SKM-1 (cell line): ENCODE data around the gene FBF1.

Source experiments
- DNase-seq: peaks from one replicate; lab custom pipeline; 2025; ENCODE audit not compliant: unreplicated experiment; lab: John Stamatoyannopoulos, UW

Gene FBF1

GRCh38 chr17:75959051-75959838, 18.4 kb upstream of the FBF1 start:
- no peak for DNase-seq

GRCh38 chr17:75950855-75951554, 10.2 kb upstream of the FBF1 start:
- DNase-seq: no peak

GRCh38 chr17:75950421-75950820, 9.6 kb upstream of the FBF1 start:
- no peak for DNase-seq

- DNase-seq: no peak
These were observed 4.4 kb upstream of the FBF1 start for GRCh38 chr17:75945211-75945610.

- DNase-seq: no peak
These were observed 2.6 kb upstream of the FBF1 start for GRCh38 chr17:75943491-75943890.

- DNase-seq: no peak
These were observed 1.6 kb upstream of the FBF1 start for GRCh38 chr17:75942473-75942872.

- no peak for DNase-seq
These were observed 589 bp upstream of the FBF1 start for GRCh38 chr17:75941442-75941819.

- DNase-seq: no peak
These were observed 3.2 kb downstream of the FBF1 start for GRCh38 chr17:75937652-75938051.

GRCh38 chr17:75933808-75934207, 7.0 kb downstream of the FBF1 start:
- no peak for DNase-seq

- no peak for DNase-seq
These were observed 8.0 kb downstream of the FBF1 start for GRCh38 chr17:75932852-75933251.

- DNase-seq: no peak
These were observed 9.8 kb downstream of the FBF1 start for GRCh38 chr17:75931062-75931461.

GRCh38 chr17:75927286-75927922, 13.4 kb downstream of the FBF1 start:
- peak; percentile 28 for DNase-seq

GRCh38 chr17:75926456-75926855, 14.4 kb downstream of the FBF1 start:
- no peak for DNase-seq

GRCh38 chr17:75925912-75926311, 14.9 kb downstream of the FBF1 start:
- DNase-seq: no peak

- DNase-seq: no peak
These were observed 15.7 kb downstream of the FBF1 start for GRCh38 chr17:75925103-75925502.

GRCh38 chr17:75922963-75923874, 17.6 kb downstream of the FBF1 start:
- DNase-seq: no peak

- no peak for DNase-seq
These were observed 18.5 kb downstream of the FBF1 start for GRCh38 chr17:75922173-75922961.

- no peak for DNase-seq
These were observed 19.2 kb downstream of the FBF1 start for GRCh38 chr17:75921596-75921995.

- DNase-seq: no peak
These were observed 20.7 kb downstream of the FBF1 start for GRCh38 chr17:75920045-75920560.

GRCh38 chr17:75919611-75920010, 21.2 kb downstream of the FBF1 start:
- DNase-seq: no peak
